HEK293 (cell line): Measurements from ENCODE around the gene ATPAF2.

ENCODE experiments used
- CTCF ChIA-PET: fragments of 350-600 bp; formaldehyde crosslinking; extraction: SDS; loops from one replicate; lab custom pipeline; 2021; ENCODE audit warnings: antibody characterized with exemption; lab: Yijun Ruan, JAX
- POLR2A ChIA-PET: fragments of 300-600 bp; formaldehyde crosslinking; extraction: SDS; loops from one replicate; lab custom pipeline; 2020; ENCODE audit warnings: antibody characterized with exemption, inconsistent platforms; lab: Yijun Ruan, JAX
- H3K27ac ChIP-seq: fragments of 200-500 bp; sonication (Bioruptor generic); 2 replicates; pipeline ENCODE4 v1.5.1; 2014; ENCODE audit warnings: low read depth, low read length, control low read depth, inconsistent platforms; ENCODE audit errors: extremely low read depth
- H3K36me3 ChIP-seq, 2 experiments: fragments of 200-500 bp in 1 of 2; sonication (Bioruptor generic) in 1 of 2; 1 replicate in 1 of 2; 2 replicates in 1 of 2; pipeline ENCODE4 v1.5.1; 2014 to 2017; ENCODE audit warnings: inconsistent platforms in 2 of 2, low read length in 2 of 2; ENCODE audit not compliant: control insufficient read depth in 2 of 2, insufficient read depth in 1 of 2
- H3K4me1 ChIP-seq: fragments of 200-500 bp; sonication (Bioruptor generic); 2 replicates; pipeline ENCODE4 v1.5.1; 2014; ENCODE audit warnings: mild to moderate bottlenecking, low read length, inconsistent platforms; ENCODE audit not compliant: control insufficient read depth, insufficient read depth
- H3K4me3 ChIP-seq: 2 replicates; pipeline ENCODE4 v1.5.1; 2011; ENCODE audit warnings: low read depth, mild to moderate bottlenecking, control low read depth, low read length, moderate library complexity
- H3K9me3 ChIP-seq: fragments of 200-500 bp; sonication (Bioruptor generic); 2 replicates; pipeline ENCODE4 v1.5.1; 2014; ENCODE audit warnings: low read depth, low read length, inconsistent platforms; ENCODE audit not compliant: control insufficient read depth, insufficient read depth
- CTCF ChIP-seq: fragments of 450-650 bp; formaldehyde crosslinking; IDR thresholded peaks from 2 replicates; pipeline ENCODE4 v1.5.1; 2016; ENCODE audit warnings: missing biosample characterization, missing genetic modification characterization
- SCRT1 ChIP-seq: fragments of 450-650 bp; formaldehyde crosslinking; IDR thresholded peaks from 2 replicates; pipeline ENCODE4 v1.5.1; 2016; ENCODE audit warnings: missing biosample characterization, missing genetic modification characterization, borderline replicate concordance
- SETDB1 ChIP-seq: IDR thresholded peaks from one replicate; pipeline ENCODE4 v1.6.1; 2017; ENCODE audit warnings: mild to moderate bottlenecking, low read length, moderate library complexity, mixed read lengths; ENCODE audit not compliant: insufficient read length
- SP3 ChIP-seq: fragments of 450-650 bp; formaldehyde crosslinking; IDR thresholded peaks from 2 replicates; pipeline ENCODE4 v1.5.1; 2016; ENCODE audit warnings: missing biosample characterization, missing genetic modification characterization
- SP7 ChIP-seq: fragments of 450-650 bp; formaldehyde crosslinking; IDR thresholded peaks from 2 replicates; pipeline ENCODE4 v1.5.1; 2016; ENCODE audit warnings: missing biosample characterization, missing genetic modification characterization
- TCF7L2 ChIP-seq: IDR thresholded peaks from 2 replicates; pipeline ENCODE4 v1.6.1; 2011; ENCODE audit warnings: low read depth, mild to moderate bottlenecking, inconsistent platforms, low read length, moderate library complexity, borderline replicate concordance
- ZBTB8A ChIP-seq: fragments of 450-650 bp; formaldehyde crosslinking; IDR thresholded peaks from 2 replicates; pipeline ENCODE4 v1.5.1; 2016; ENCODE audit warnings: missing biosample characterization, missing genetic modification characterization
- ZNF426 ChIP-seq: fragments of 450-650 bp; formaldehyde crosslinking; IDR thresholded peaks from 2 replicates; pipeline ENCODE4 v1.5.1; 2017; ENCODE audit warnings: missing biosample characterization, missing genetic modification characterization, mild to moderate bottlenecking, inconsistent platforms, moderate library complexity
- ZNF433 ChIP-seq: fragments of 450-650 bp; formaldehyde crosslinking; IDR thresholded peaks from 2 replicates; pipeline ENCODE4 v1.5.1; 2016; ENCODE audit warnings: missing biosample characterization, missing genetic modification characterization, low read depth
- ZNF473 ChIP-seq: fragments of 450-650 bp; formaldehyde crosslinking; IDR thresholded peaks from 2 replicates; pipeline ENCODE4 v1.5.1; 2017; ENCODE audit warnings: missing biosample characterization, missing genetic modification characterization
- ZNF510 ChIP-seq: fragments of 450-650 bp; formaldehyde crosslinking; IDR thresholded peaks from 2 replicates; pipeline ENCODE4 v1.5.1; 2018; ENCODE audit warnings: mild to moderate bottlenecking, missing genetic modification characterization, missing biosample characterization; ENCODE audit not compliant: insufficient replicate concordance
- ZNF571 ChIP-seq: fragments of 450-650 bp; formaldehyde crosslinking; IDR thresholded peaks from 2 replicates; pipeline ENCODE4 v1.5.0; 2017; ENCODE audit warnings: missing biosample characterization, missing genetic modification characterization
- ZNF792 ChIP-seq: fragments of 450-650 bp; formaldehyde crosslinking; IDR thresholded peaks from 2 replicates; pipeline ENCODE4 v1.5.1; 2016; ENCODE audit warnings: missing biosample characterization, missing genetic modification characterization
- ZNF830 ChIP-seq: fragments of 450-650 bp; IDR thresholded peaks from 2 replicates; pipeline ENCODE4 v1.5.0; 2018; ENCODE audit warnings: missing biosample characterization, missing genetic modification characterization, low read depth, mild to moderate bottlenecking, moderate library complexity
- TF ChIP-seq, protein P1 (sequence below): fragments of 450-650 bp; formaldehyde crosslinking; conservative IDR thresholded peaks from 2 replicates; pipeline ENCODE4 v1.5.1; 2016; ENCODE audit warnings: low read depth, missing biosample characterization, missing genetic modification characterization
- TF ChIP-seq, protein P2 (sequence below): fragments of 450-650 bp; formaldehyde crosslinking; IDR thresholded peaks from 2 replicates; pipeline ENCODE4 v1.5.1; 2017; ENCODE audit warnings: missing biosample characterization, missing genetic modification characterization

The ATPAF2 gene

GRCh38 chr17:18006495-18007239 is 32.3 kb downstream of the ATPAF2 start (continued):
- TF ChIP-seq ZNF792 (tag by site-specific recombination) (no peak), ZNF473 (tag by site-specific recombination) (no peak), SP7 (tag by site-specific recombination) (no peak)

DNA sequence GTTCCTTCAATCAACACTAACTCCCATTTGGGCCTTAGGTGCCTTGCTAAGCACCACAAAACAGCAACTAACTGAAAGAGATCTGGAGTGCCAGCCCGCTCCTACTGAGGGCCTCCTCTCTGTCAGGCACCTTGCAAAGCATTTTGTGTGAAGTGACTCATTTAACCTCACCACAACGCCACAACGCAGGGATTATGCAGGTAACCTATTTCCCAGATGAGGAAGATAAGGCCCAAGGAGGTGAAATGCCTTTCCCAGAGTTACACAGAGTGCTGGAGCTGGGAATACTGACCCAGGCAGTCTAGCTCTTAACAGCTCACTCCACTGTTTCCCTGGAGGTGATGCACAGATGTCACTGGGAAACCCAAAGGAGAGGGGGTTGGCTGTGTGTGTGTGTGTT is 33.5 kb downstream of the ATPAF2 start:
- Histone ChIP-seq H3K27ac (no peak overlapping the region), H3K4me1 (no peaks in the 10 kb centered on the region), H3K36me3 (peaks cover 0 to 23% of the 10 kb centered on the region in 2 experiments; a peak in 1 of 3 replicates), H3K9me3 (no peaks in the 10 kb centered on the region), H3K4me3 (no peak overlapping the region)
- ChIA-PET POLR2A (no interaction called here), CTCF (interaction anchor here (2.2 kb wide), 1 partner anchor 13 kb away, joined by 7 read pairs; no protein-coding TSS in a partner anchor)
- TF ChIP-seq TCF7L2 (no peak), SP3 (no peak), ZNF830 (tag by site-specific recombination) (no peak)

DNA sequence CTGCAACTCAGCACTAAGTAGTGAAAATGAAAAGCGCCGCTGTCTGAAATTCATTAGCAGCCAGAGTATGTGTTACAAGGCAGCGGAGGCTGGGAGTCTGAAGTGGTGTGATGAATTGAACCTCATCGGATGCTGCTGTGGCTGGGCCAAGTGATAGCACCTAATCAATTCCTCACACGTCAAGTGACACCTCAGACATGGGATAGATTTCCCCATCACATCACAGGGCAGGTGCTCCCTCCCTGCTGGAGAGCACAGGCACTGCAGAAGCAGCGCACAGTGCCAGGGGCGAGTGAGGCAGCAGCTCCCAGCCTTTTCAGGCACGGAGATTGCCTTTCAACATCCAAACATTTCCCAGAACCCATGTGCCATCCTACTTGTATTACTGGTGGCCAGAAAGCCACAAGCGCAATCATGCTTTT is 34.1 kb downstream of the ATPAF2 start:
- CTCF ChIA-PET: interaction anchor here (0.5 to 2.2 kb wide), 6 partner anchors 9 to 370 kb away, joined by 3 to 7 read pairs (median 4); no protein-coding TSS in a partner anchor
- no peak for TF ChIP-seq SCRT1 (tag by site-specific recombination)
- TF ChIP-seq ZNF571 (tag by site-specific recombination): no peak
- no peak for TF ChIP-seq SETDB1
- TF ChIP-seq CTCF (tag by site-specific recombination): 0 out of 2 replicates have a peak, but pooled peaks have one; percentile 20
- TF ChIP-seq ZNF426 (tag by site-specific recombination): no peak
- H3K4me1 ChIP-seq: no peaks in the 10 kb centered on the region

GRCh38 chr17:18004345-18004744 is 34.6 kb downstream of the ATPAF2 start:
- no peaks in the 10 kb centered on the region for H3K4me1 ChIP-seq
- no peak overlapping the region for H3K27ac ChIP-seq
- H3K9me3 ChIP-seq: no peaks in the 10 kb centered on the region
- H3K4me3 ChIP-seq: no peak overlapping the region
- no peak for TF ChIP-seq ZNF510 (tag by site-specific recombination)
- TF ChIP-seq, protein P1, sequence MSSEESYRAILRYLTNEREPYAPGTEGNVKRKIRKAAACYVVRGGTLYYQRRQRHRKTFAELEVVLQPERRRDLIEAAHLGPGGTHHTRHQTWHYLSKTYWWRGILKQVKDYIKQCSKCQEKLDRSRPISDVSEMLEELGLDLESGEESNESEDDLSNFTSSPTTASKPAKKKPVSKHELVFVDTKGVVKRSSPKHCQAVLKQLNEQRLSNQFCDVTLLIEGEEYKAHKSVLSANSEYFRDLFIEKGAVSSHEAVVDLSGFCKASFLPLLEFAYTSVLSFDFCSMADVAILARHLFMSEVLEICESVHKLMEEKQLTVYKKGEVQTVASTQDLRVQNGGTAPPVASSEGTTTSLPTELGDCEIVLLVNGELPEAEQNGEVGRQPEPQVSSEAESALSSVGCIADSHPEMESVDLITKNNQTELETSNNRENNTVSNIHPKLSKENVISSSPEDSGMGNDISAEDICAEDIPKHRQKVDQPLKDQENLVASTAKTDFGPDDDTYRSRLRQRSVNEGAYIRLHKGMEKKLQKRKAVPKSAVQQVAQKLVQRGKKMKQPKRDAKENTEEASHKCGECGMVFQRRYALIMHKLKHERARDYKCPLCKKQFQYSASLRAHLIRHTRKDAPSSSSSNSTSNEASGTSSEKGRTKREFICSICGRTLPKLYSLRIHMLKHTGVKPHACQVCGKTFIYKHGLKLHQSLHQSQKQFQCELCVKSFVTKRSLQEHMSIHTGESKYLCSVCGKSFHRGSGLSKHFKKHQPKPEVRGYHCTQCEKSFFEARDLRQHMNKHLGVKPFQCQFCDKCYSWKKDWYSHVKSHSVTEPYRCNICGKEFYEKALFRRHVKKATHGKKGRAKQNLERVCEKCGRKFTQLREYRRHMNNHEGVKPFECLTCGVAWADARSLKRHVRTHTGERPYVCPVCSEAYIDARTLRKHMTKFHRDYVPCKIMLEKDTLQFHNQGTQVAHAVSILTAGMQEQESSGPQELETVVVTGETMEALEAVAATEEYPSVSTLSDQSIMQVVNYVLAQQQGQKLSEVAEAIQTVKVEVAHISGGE: no peak
- no peak for TF ChIP-seq SP7 (tag by site-specific recombination)
- no peak for TF ChIP-seq ZBTB8A (tag by site-specific recombination)
- TF ChIP-seq ZNF433: no peak
- TF ChIP-seq, protein P2, sequence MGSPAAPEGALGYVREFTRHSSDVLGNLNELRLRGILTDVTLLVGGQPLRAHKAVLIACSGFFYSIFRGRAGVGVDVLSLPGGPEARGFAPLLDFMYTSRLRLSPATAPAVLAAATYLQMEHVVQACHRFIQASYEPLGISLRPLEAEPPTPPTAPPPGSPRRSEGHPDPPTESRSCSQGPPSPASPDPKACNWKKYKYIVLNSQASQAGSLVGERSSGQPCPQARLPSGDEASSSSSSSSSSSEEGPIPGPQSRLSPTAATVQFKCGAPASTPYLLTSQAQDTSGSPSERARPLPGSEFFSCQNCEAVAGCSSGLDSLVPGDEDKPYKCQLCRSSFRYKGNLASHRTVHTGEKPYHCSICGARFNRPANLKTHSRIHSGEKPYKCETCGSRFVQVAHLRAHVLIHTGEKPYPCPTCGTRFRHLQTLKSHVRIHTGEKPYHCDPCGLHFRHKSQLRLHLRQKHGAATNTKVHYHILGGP (tag by site-specific recombination): 0 out of 2 replicates have a peak, but pooled peaks have one; percentile 15
- CTCF ChIA-PET: interaction anchor here (0.5 to 2.2 kb wide), 6 partner anchors 9 to 369 kb away, joined by 3 to 7 read pairs (median 4); no protein-coding TSS in a partner anchor
- peaks cover 0 to 15% of the 10 kb centered on the region in 2 experiments; a peak in 1 of 3 replicates for H3K36me3 ChIP-seq
- POLR2A ChIA-PET: interaction anchor here (0.6 to 1.2 kb wide), 2 partner anchors 10 to 179 kb away, joined by 3 to 7 read pairs; no protein-coding TSS in a partner anchor

More for the DNA sequence above, 34.1 kb downstream of the ATPAF2 start:
- Histone ChIP-seq H3K27ac (no peak overlapping the region), H3K4me3 (no peak overlapping the region), H3K36me3 (peaks cover 0 to 20% of the 10 kb centered on the region in 2 experiments; a peak in 1 of 3 replicates), H3K9me3 (no peaks in the 10 kb centered on the region)
- POLR2A ChIA-PET: interaction anchor here (0.6 to 1.2 kb wide), 2 partner anchors 10 to 179 kb away, joined by 3 to 7 read pairs; no protein-coding TSS in a partner anchor
